CD14-positive monocyte (primary cell): ENCODE measurements around the gene COL25A1. TPM values are rescaled to one million over a fixed set of nuclear protein-coding genes. Genes with fewer than 3 reads are reported as not detected.

Experiments used
- DNase-seq, 3 donors: peaks; one replicate each; pipeline ENCODE4 v3.0.0-alpha.2; 2011 to 2022
- H2AFZ ChIP-seq: 2 replicates; pipeline ENCODE4 v1.6.0; 2012; ENCODE audit warnings: mild to moderate bottlenecking, low read depth, low read length, inconsistent platforms; ENCODE audit not compliant: insufficient read depth, poor library complexity, severe bottlenecking
- H3K27ac ChIP-seq, 2 donors: 1 replicate in 1 of 2; 2 replicates in 1 of 2; pipeline ENCODE4 v1.5.1; 2012 to 2013; ENCODE audit warnings: low read length in 2 of 2, control low read depth in 1 of 2, inconsistent platforms in 1 of 2, low read depth in 1 of 2, mild to moderate bottlenecking in 1 of 2
- H3K27me3 ChIP-seq, 2 donors: one replicate each; pipeline versions ENCODE4 v1.6.0 to v1.6.1; 2011 to 2013; ENCODE audit warnings: low read length in 2 of 2; ENCODE audit not compliant: control insufficient read depth in 2 of 2, insufficient read depth in 2 of 2
- H3K36me3 ChIP-seq, 2 donors: replicated peaks in 1 of 2; 1 replicate in 1 of 2; 2 replicates in 1 of 2; pipeline versions ENCODE4 v1.5.1 to v1.6.1; 2012 to 2013; ENCODE audit warnings: low read length in 2 of 2, control low read depth in 1 of 2, inconsistent platforms in 1 of 2, mild to moderate bottlenecking in 1 of 2; ENCODE audit not compliant: insufficient read depth in 2 of 2, control insufficient read depth in 1 of 2
- H3K4me1 ChIP-seq, 2 donors: 1 replicate in 1 of 2; 2 replicates in 1 of 2; pipeline versions ENCODE4 v1.5.1 to v1.6.1; 2012 to 2013; ENCODE audit warnings: low read length in 2 of 2, control low read depth in 1 of 2, inconsistent platforms in 1 of 2, mild to moderate bottlenecking in 1 of 2, moderate library complexity in 1 of 2; ENCODE audit not compliant: insufficient read depth in 2 of 2, control insufficient read depth in 1 of 2
- H3K4me2 ChIP-seq: replicated peaks from 2 replicates; pipeline ENCODE3; 2012; ENCODE audit warnings: low read length, moderate library complexity, mild to moderate bottlenecking; ENCODE audit not compliant: poor library complexity, severe bottlenecking; ENCODE audit errors: extremely low read depth
- H3K4me3 ChIP-seq, 3 experiments: fragments of 200-600 bp in 1 of 3; sonication (generic) in 1 of 3; replicated peaks in 1 of 3; 1 replicate in 2 of 3; 2 replicates in 1 of 3; pipeline ENCODE4 v1.5.1; 2011 to 2013; ENCODE audit warnings: low read length in 3 of 3, mild to moderate bottlenecking in 3 of 3, control low read depth in 2 of 3, low read depth in 2 of 3, inconsistent platforms in 1 of 3, moderate library complexity in 1 of 3
- H3K79me2 ChIP-seq: 2 replicates; pipeline ENCODE4 v1.6.0; 2012; ENCODE audit warnings: mild to moderate bottlenecking, control low read depth, inconsistent platforms, low read length, moderate library complexity; ENCODE audit not compliant: insufficient read depth
- H3K9ac ChIP-seq: 2 replicates; pipeline ENCODE4 v1.6.0; 2017; ENCODE audit warnings: low read length, mild to moderate bottlenecking; ENCODE audit not compliant: insufficient read depth, poor library complexity, severe bottlenecking
- H3K9me3 ChIP-seq, 2 donors: replicated peaks in 1 of 2; 1 replicate in 1 of 2; 2 replicates in 1 of 2; pipeline versions ENCODE4 v1.5.1 to v1.6.1; 2012 to 2013; ENCODE audit warnings: low read length in 2 of 2, control low read depth in 1 of 2; ENCODE audit not compliant: control insufficient read depth in 1 of 2, insufficient read depth in 1 of 2
- H4K20me1 ChIP-seq: 2 replicates; pipeline ENCODE4 v1.6.0; 2012; ENCODE audit warnings: mild to moderate bottlenecking, low read length, control low read depth, moderate library complexity; ENCODE audit not compliant: insufficient read depth
- H3K27ac Mint-ChIP-seq, 7 donors: one replicate each; pipeline ENCODE4 v1.8.0; 2020; ENCODE audit warnings: mild to moderate bottlenecking in 7 of 7, mixed read lengths in 7 of 7, moderate library complexity in 6 of 7, inconsistent platforms in 2 of 7
- H3K27me3 Mint-ChIP-seq, 3 donors: one replicate each; pipeline ENCODE4 v1.8.0; 2021 to 2022; ENCODE audit warnings: low read depth in 3 of 3, mild to moderate bottlenecking in 3 of 3, mixed read lengths in 3 of 3, moderate library complexity in 3 of 3, inconsistent platforms in 1 of 3
- H3K36me3 Mint-ChIP-seq, 2 donors: one replicate each; pipeline ENCODE4 v1.8.0; 2020; ENCODE audit warnings: mixed read lengths in 2 of 2, inconsistent platforms in 1 of 2, mild to moderate bottlenecking in 1 of 2
- H3K4me1 Mint-ChIP-seq: one replicate; pipeline ENCODE4 v1.8.0; 2020; ENCODE audit warnings: mild to moderate bottlenecking, mixed read lengths
- H3K4me3 Mint-ChIP-seq, 2 donors: one replicate each; pipeline ENCODE4 v1.8.0; 2020; ENCODE audit warnings: mild to moderate bottlenecking in 2 of 2, mixed read lengths in 2 of 2, moderate library complexity in 1 of 2
- H3K9me3 Mint-ChIP-seq, 7 donors: one replicate each; pipeline ENCODE4 v1.8.0; 2020 to 2022; ENCODE audit warnings: mixed read lengths in 7 of 7, mild to moderate bottlenecking in 6 of 7, moderate library complexity in 6 of 7, inconsistent platforms in 2 of 7
- CTCF ChIP-seq: fragments of 200-600 bp; IDR thresholded peaks from one replicate; pipeline ENCODE4 v1.8.0; 2022; ENCODE audit warnings: antibody characterized with exemption, mild to moderate bottlenecking
- WGBS: methylation state at CpG from one replicate; pipeline ENCODE4 v1.1.5; 2013; ENCODE audit warnings: missing lambda C conversion rate; ENCODE audit not compliant: insufficient coverage; 5-methylcytosine and 5-hydroxymethylcytosine counted together
- intact Hi-C, 2 donors: fragments of 100-400 bp; cut with micrococcal nuclease; formaldehyde crosslinking; loops; one replicate each; pipeline versions ENCODE4 v1.15.0 to v1.15.1; 2023
- polyA plus RNA-seq, 3 donors: library from polyadenylated mRNA; depleted of rRNA in 1 of 3; unstranded in 2 of 3; stranded (reverse) in 1 of 3; fragments of 300-500 nt in 2 of 3; fragments of >200 nt in 1 of 3; fragmentation: Illumina TruSeq in 2 of 3; gene quantifications; 1 replicate in 2 of 3; 2 replicates in 1 of 3; pipeline ENCODE4 v1.2.3, GENCODE V29; 2012 to 2021

COL25A1 gene
- polyA plus RNA-seq, 3 donors, result not detected

GRCh38 chr4:109218288-109218687 lies 84.2 kb downstream of the COL25A1 start:
- Histone ChIP-seq H2AFZ (no peak overlapping the region), H3K4me3 (no peak overlapping the region)
- WGBS, result no CpG with 5 or more reads among the region's 1 CpG

GRCh38 chr4:109216085-109216696 lies 86.3 kb downstream of the COL25A1 start:
- no peaks in the 10 kb centered on the region for H3K9me3 ChIP-seq
- no peak overlapping the region for H2AFZ ChIP-seq
- H3K27ac ChIP-seq, result no peak overlapping the region
- no peak overlapping the region for H3K9ac ChIP-seq
- Mint-ChIP-seq H3K27ac (no peak overlapping the region), H3K36me3 (no peaks in the 10 kb centered on the region), H3K27me3 (peaks cover 0 to 2% (median 1%) of the 10 kb centered on the region in 3 donors), H3K9me3 (peaks cover 0 to 2% (median 0%) of the 10 kb centered on the region in 7 donors), H3K4me1 (no peaks in the 10 kb centered on the region), H3K4me3 (no peak overlapping the region)
- H3K36me3 ChIP-seq, result no peaks in the 10 kb centered on the region
- no peak for DNase-seq
- intact Hi-C loops, result no loop called here
- no peaks in the 10 kb centered on the region for H4K20me1 ChIP-seq
- no peaks in the 10 kb centered on the region for H3K27me3 ChIP-seq
- H3K4me2 ChIP-seq, result no peak overlapping the region
- no peak overlapping the region for H3K4me3 ChIP-seq
- no peak for TF ChIP-seq CTCF
- H3K79me2 ChIP-seq, result no peaks in the 10 kb centered on the region
- no peaks in the 10 kb centered on the region for H3K4me1 ChIP-seq
- WGBS, result 100% methylated on average over 2 of the region's 5 CpGs

More at GRCh38 chr4:109218288-109218687, 84.2 kb downstream of the COL25A1 start:
- peaks cover 0 to 4% (median 0%) of the 10 kb centered on the region in 7 donors for H3K9me3 Mint-ChIP-seq
- Histone ChIP-seq H3K4me2 (no peak overlapping the region), H4K20me1 (no peaks in the 10 kb centered on the region), H3K9me3 (no peaks in the 10 kb centered on the region), H3K27ac (no peak overlapping the region), H3K79me2 (no peaks in the 10 kb centered on the region), H3K9ac (no peak overlapping the region), H3K36me3 (no peaks in the 10 kb centered on the region), H3K27me3 (no peaks in the 10 kb centered on the region), H3K4me1 (no peaks in the 10 kb centered on the region)
- peaks cover 0 to 2% (median 1%) of the 10 kb centered on the region in 3 donors for H3K27me3 Mint-ChIP-seq
- intact Hi-C loops, result no loop called here
- H3K36me3 Mint-ChIP-seq, result no peaks in the 10 kb centered on the region
- no peak overlapping the region for H3K27ac Mint-ChIP-seq
- DNase-seq, result no peak
- no peak for TF ChIP-seq CTCF
- H3K4me3 Mint-ChIP-seq, result no peak overlapping the region
- no peaks in the 10 kb centered on the region for H3K4me1 Mint-ChIP-seq
